ENCODE data around the gene CAT. TPM values are rescaled to one million over a fixed set of nuclear protein-coding genes. Genes with fewer than 3 reads are reported as not detected.

The CAT gene
- polyA plus RNA-seq, 3 donors = 122 to 432 (median 429) TPM

DNA sequence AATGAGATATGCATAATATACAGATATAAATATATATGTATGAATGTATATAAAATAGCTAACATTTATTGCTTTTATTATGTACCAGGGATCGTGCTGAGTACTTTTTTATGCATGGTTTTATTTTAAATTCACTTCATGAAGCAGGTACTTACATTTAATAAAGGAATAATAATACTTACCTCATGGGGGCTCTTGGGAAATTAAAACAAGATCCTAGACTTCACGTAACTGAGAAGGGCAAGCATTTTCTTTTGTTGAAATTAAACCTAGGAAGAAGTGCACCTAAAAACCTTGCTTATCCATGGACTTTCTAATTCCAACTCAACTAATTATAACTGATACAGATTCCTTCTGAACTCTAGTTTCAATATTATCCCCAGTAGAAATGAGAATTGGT, 40.9 kb upstream of the CAT start:
- no peak overlapping the region for H3K27ac Mint-ChIP-seq

GRCh38 chr11:34403431-34403830, 35.3 kb upstream of the CAT start:
- Histone ChIP-seq H3K4me1 (ENCODE audit: control insufficient read depth in 1 of 2, insufficient read depth in 2 of 2, low read length in 2 of 2) (peaks cover 8 to 18% of the 10 kb centered on the region in 2 donors), H3K4me3 (replicated peaks in 1 of 3; ENCODE audit: low read depth in 2 of 3, low read length in 3 of 3) (no peak overlapping the region), H2AFZ (ENCODE audit: insufficient read depth, low read depth, low read length, poor library complexity, severe bottlenecking) (no peak overlapping the region), H3K4me2 (replicated peaks; ENCODE audit: extremely low read depth, low read length, poor library complexity, severe bottlenecking) (no peak overlapping the region), H3K9ac (ENCODE audit: insufficient read depth, low read length, poor library complexity, severe bottlenecking) (no peak overlapping the region), H3K9me3 (replicated peaks in 1 of 2; ENCODE audit: control insufficient read depth in 1 of 2, insufficient read depth in 1 of 2, low read length in 2 of 2) (peaks cover 0 to 3% of the 10 kb centered on the region in 2 donors), H3K27me3 (ENCODE audit: control insufficient read depth in 2 of 2, insufficient read depth in 2 of 2, low read length in 2 of 2) (no peaks in the 10 kb centered on the region), H3K79me2 (ENCODE audit: insufficient read depth, low read length) (no peaks in the 10 kb centered on the region), H3K27ac (ENCODE audit: low read depth in 1 of 2, low read length in 2 of 2) (no peak overlapping the region), H4K20me1 (ENCODE audit: insufficient read depth, low read length) (no peaks in the 10 kb centered on the region), H3K36me3 (replicated peaks in 1 of 2; ENCODE audit: control insufficient read depth in 1 of 2, insufficient read depth in 2 of 2, low read length in 2 of 2) (no peaks in the 10 kb centered on the region)
- TF ChIP-seq CTCF (IDR thresholded peaks at IDR 0.05) = no peak
- H3K4me1 Mint-ChIP-seq = peaks cover 20% of the 10 kb centered on the region
- peaks cover 0 to 6% (median 2%) of the 10 kb centered on the region in 7 donors for H3K9me3 Mint-ChIP-seq
- no peak overlapping the region for H3K27ac Mint-ChIP-seq
- intact Hi-C loops (cut with micrococcal nuclease) = loop anchor here in 1 of 2 donors (10.0 kb wide), 1 partner anchor 51 kb away; no protein-coding TSS in a partner anchor
- no peak for DNase-seq
- H3K27me3 Mint-ChIP-seq (ENCODE audit: low read depth in 3 of 3) = peaks cover 0 to 1% (median 0%) of the 10 kb centered on the region in 3 donors
- H3K4me3 Mint-ChIP-seq = no peak overlapping the region
- WGBS (ENCODE audit: insufficient coverage) = 65% methylated on average over 3 of the region's 4 CpGs
- H3K36me3 Mint-ChIP-seq = no peaks in the 10 kb centered on the region

More for the DNA sequence above, 40.9 kb upstream of the CAT start:
- Histone ChIP-seq H3K4me1 (ENCODE audit: control insufficient read depth in 1 of 2, insufficient read depth in 2 of 2, low read length in 2 of 2) (no peaks in the 10 kb centered on the region), H3K9ac (ENCODE audit: insufficient read depth, low read length, poor library complexity, severe bottlenecking) (no peak overlapping the region), H4K20me1 (ENCODE audit: insufficient read depth, low read length) (no peaks in the 10 kb centered on the region), H3K4me2 (replicated peaks; ENCODE audit: extremely low read depth, low read length, poor library complexity, severe bottlenecking) (no peak overlapping the region), H3K9me3 (replicated peaks in 1 of 2; ENCODE audit: control insufficient read depth in 1 of 2, insufficient read depth in 1 of 2, low read length in 2 of 2) (peaks cover 10% of the 10 kb centered on the region in 2 donors), H3K27me3 (ENCODE audit: control insufficient read depth in 2 of 2, insufficient read depth in 2 of 2, low read length in 2 of 2) (no peaks in the 10 kb centered on the region), H2AFZ (ENCODE audit: insufficient read depth, low read depth, low read length, poor library complexity, severe bottlenecking) (no peak overlapping the region), H3K36me3 (replicated peaks in 1 of 2; ENCODE audit: control insufficient read depth in 1 of 2, insufficient read depth in 2 of 2, low read length in 2 of 2) (no peaks in the 10 kb centered on the region), H3K4me3 (replicated peaks in 1 of 3; ENCODE audit: low read depth in 2 of 3, low read length in 3 of 3) (no peak overlapping the region), H3K27ac (ENCODE audit: low read depth in 1 of 2, low read length in 2 of 2) (no peak overlapping the region), H3K79me2 (ENCODE audit: insufficient read depth, low read length) (no peaks in the 10 kb centered on the region)
- Mint-ChIP-seq H3K9me3 (peaks cover 13 to 25% (median 16%) of the 10 kb centered on the region in 7 donors), H3K4me3 (no peak overlapping the region), H3K4me1 (no peaks in the 10 kb centered on the region), H3K36me3 (peaks cover 0 to 2% of the 10 kb centered on the region in 2 donors), H3K27me3 (ENCODE audit: low read depth in 3 of 3) (peaks cover 0 to 4% (median 0%) of the 10 kb centered on the region in 3 donors)
- intact Hi-C loops (cut with micrococcal nuclease) = no loop called here
- no peak for TF ChIP-seq CTCF (IDR thresholded peaks at IDR 0.05)
- DNase-seq = no peak
- no CpG with 5 or more reads among the region's 2 CpGs for WGBS (ENCODE audit: insufficient coverage)
